ENCODE data around the gene RFNG.

Gene RFNG

GRCh38 chr17:82003411-82004381 lies 47.9 kb downstream of the RFNG start:
- TF ChIP-seq, protein P1, sequence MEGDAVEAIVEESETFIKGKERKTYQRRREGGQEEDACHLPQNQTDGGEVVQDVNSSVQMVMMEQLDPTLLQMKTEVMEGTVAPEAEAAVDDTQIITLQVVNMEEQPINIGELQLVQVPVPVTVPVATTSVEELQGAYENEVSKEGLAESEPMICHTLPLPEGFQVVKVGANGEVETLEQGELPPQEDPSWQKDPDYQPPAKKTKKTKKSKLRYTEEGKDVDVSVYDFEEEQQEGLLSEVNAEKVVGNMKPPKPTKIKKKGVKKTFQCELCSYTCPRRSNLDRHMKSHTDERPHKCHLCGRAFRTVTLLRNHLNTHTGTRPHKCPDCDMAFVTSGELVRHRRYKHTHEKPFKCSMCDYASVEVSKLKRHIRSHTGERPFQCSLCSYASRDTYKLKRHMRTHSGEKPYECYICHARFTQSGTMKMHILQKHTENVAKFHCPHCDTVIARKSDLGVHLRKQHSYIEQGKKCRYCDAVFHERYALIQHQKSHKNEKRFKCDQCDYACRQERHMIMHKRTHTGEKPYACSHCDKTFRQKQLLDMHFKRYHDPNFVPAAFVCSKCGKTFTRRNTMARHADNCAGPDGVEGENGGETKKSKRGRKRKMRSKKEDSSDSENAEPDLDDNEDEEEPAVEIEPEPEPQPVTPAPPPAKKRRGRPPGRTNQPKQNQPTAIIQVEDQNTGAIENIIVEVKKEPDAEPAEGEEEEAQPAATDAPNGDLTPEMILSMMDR (IDR thresholded peaks at IDR 0.05; ENCODE audit: low read depth, low read length, poor library complexity, severe bottlenecking) = no peak
- no peak for TF ChIP-seq EZH2phosphoT487 (IDR thresholded peaks at IDR 0.05; ENCODE audit: borderline replicate concordance, low read length)

DNA sequence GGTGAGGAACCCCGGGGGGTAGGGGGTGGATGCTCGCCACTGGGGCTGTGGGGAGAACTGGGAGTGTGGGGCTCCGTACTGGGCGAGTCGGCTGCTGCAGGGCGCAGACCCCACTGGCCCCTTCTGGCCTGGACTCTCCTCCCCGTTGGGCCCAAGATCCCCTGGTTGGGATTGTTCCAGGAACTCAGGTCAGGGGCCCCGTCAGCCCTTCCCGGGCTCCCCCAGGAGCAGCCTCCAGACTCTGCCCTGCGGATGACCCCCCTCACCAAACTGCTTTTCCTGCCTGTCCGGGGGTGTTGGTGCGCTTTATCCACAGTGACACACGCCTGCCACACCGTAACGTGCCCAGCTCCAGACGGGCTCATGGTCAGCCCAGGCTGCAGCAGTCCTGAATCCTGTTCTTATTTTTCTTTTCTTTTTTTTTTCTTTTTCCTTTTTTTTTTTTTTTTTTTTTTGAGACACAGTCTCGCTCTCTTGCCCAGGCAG lies 50.0 kb downstream of the RFNG start:
- no peak overlapping the region for H3K4me3 ChIP-seq (ENCODE audit: low read length)
- TF ChIP-seq EZH2phosphoT487 (IDR thresholded peaks at IDR 0.05; ENCODE audit: borderline replicate concordance, low read length) = no peak
- TF ChIP-seq, protein P1 (IDR thresholded peaks at IDR 0.05; ENCODE audit: low read depth, low read length, poor library complexity, severe bottlenecking) = no peak

More at GRCh38 chr17:82003411-82004381, 47.9 kb downstream of the RFNG start:
- Histone ChIP-seq H3K4me2 (ENCODE audit: low read length) (no peak overlapping the region), H3K79me2 (ENCODE audit: control insufficient read depth, low read length) (no peaks in the 10 kb centered on the region), H3K4me1 (ENCODE audit: control insufficient read depth, low read length) (no peaks in the 10 kb centered on the region), H3K9me2 (replicated peaks; ENCODE audit: control insufficient read depth, low read length) (no peaks in the 10 kb centered on the region), H3F3A (ENCODE audit: control insufficient read depth, insufficient read depth) (no peaks in the 10 kb centered on the region), H3K4me3 (ENCODE audit: low read length) (no peak overlapping the region), H3K27ac (ENCODE audit: low read depth, low read length) (no peak overlapping the region), H3K36me3 (ENCODE audit: control insufficient read depth, low read length) (no peaks in the 10 kb centered on the region), H4K20me1 (ENCODE audit: control insufficient read depth, insufficient read depth, low read depth, low read length) (no peaks in the 10 kb centered on the region), H3K27me3 (ENCODE audit: control insufficient read depth, low read length) (no peaks in the 10 kb centered on the region), H3K9me3 (ENCODE audit: control insufficient read depth, insufficient read depth, low read length) (no peaks in the 10 kb centered on the region)

DNA sequence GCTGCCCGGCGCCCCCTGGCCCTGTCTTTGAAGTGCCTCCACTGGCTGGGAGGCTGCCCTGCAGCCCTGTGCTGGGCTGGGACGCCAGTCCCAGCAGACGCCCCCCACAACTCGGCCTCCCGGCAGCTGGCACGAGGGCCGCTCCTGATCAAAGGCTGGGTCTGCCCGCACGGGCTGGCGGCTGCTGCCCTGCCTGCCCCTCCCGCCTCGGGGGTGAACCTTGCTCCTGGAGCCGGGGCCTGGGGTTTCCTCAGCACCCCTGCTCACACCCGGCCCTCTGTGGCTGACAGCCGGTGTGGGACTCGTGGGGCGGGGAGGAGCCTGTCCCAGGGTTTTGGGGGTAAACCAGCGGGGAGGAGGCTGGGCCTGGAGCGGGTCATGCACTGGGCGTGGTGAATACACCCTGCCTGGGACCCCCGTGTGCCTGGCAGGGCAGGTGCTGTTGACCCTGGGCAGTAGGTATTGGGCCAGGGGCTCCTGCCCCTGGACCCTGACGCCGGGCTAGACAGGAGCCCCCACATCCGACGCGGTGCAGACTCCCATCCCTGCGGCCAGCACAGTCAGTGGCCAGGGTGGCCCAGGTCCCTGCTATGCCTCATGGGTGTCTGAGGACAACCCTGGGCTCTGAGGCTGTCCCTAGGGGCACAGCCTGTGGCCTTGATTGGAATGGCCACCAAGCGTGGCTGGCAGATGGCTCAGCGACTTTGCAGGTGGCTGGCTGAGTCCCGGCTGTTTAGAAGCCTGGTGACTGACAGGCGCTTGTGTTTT lies 50.6 kb downstream of the RFNG start:
- Histone ChIP-seq H3K36me3 (ENCODE audit: control insufficient read depth, low read length) (no peaks in the 10 kb centered on the region), H3K27ac (ENCODE audit: low read depth, low read length) (no peak overlapping the region), H4K20me1 (ENCODE audit: control insufficient read depth, insufficient read depth, low read depth, low read length) (no peaks in the 10 kb centered on the region), H3K4me2 (ENCODE audit: low read length) (no peak overlapping the region), H3K9me3 (ENCODE audit: control insufficient read depth, insufficient read depth, low read length) (no peaks in the 10 kb centered on the region), H3K9me2 (replicated peaks; ENCODE audit: control insufficient read depth, low read length) (no peaks in the 10 kb centered on the region), H3K4me3 (ENCODE audit: low read length) (no peak overlapping the region), H3K27me3 (ENCODE audit: control insufficient read depth, low read length) (no peaks in the 10 kb centered on the region), H3K79me2 (ENCODE audit: control insufficient read depth, low read length) (no peaks in the 10 kb centered on the region), H3F3A (ENCODE audit: control insufficient read depth, insufficient read depth) (no peaks in the 10 kb centered on the region), H3K4me1 (ENCODE audit: control insufficient read depth, low read length) (no peaks in the 10 kb centered on the region)
- TF ChIP-seq, protein P1 (IDR thresholded peaks at IDR 0.05; ENCODE audit: low read depth, low read length, poor library complexity, severe bottlenecking) = no peak

More for the DNA sequence above, 50.0 kb downstream of the RFNG start:
- Histone ChIP-seq H3K4me2 (ENCODE audit: low read length) (no peak overlapping the region), H3K27ac (ENCODE audit: low read depth, low read length) (no peak overlapping the region), H4K20me1 (ENCODE audit: control insufficient read depth, insufficient read depth, low read depth, low read length) (no peaks in the 10 kb centered on the region), H3K36me3 (ENCODE audit: control insufficient read depth, low read length) (no peaks in the 10 kb centered on the region), H3K9me2 (replicated peaks; ENCODE audit: control insufficient read depth, low read length) (no peaks in the 10 kb centered on the region), H3K79me2 (ENCODE audit: control insufficient read depth, low read length) (no peaks in the 10 kb centered on the region), H3K27me3 (ENCODE audit: control insufficient read depth, low read length) (no peaks in the 10 kb centered on the region), H3K4me1 (ENCODE audit: control insufficient read depth, low read length) (no peaks in the 10 kb centered on the region), H3K9me3 (ENCODE audit: control insufficient read depth, insufficient read depth, low read length) (no peaks in the 10 kb centered on the region), H3F3A (ENCODE audit: control insufficient read depth, insufficient read depth) (no peaks in the 10 kb centered on the region)
